MV-4-11 (cell line): ENCODE measurements around the gene CRISPLD2.
"Not testable (repeated sequence)": the region's sequence is repeated elsewhere in the genome, so short reads cannot be mapped to it uniquely, and the experiment has no call there.

Experiments used
- DNase-seq: peaks from one replicate; lab custom pipeline; 2025; lab: John Stamatoyannopoulos, UW

Gene CRISPLD2

DNA sequence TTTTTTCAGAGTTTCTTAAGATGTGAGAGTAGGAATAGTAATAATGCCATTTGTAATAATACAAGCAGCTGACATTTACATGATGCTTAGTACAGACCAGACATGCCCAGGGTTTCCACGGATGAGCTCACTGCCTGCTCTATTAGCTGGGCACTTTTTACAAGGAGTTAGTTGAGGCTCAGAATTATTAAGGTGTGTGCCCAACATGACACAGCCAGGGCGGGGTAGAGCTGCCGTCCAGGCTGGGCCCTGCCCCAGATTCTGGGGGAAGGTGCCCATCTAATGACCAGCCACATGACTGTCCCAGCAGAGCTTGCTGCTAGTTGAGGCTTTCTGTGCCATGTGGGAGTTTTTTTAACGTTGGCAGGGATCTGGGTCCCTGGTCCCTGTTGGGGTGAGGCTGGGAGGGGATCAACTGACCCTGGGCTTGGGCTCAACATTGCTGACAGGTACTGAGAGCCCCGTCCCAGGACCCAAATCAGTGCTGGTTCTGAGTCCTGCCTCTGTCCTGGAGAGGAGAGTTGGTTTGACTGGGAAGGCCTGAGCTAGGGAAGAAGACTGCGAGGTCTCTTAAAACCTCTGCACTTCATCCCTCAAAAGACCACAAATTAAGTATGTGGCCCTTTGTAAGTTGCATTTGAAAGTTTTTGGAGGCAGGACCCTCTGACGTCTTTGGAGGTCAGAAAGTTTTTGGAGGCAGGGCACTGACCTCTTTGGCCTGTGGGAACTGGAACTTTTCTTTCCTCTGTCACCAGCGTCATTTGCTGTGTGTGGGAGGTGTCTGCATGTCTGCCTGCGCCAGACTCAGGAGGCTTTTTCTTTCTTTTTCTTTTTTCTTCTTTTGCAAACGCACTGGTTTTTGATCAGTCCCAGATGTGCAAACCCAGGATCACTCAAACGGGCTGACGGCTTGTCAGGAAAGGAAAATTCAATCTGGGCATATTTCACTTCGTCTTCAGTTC, 2.2 kb downstream of the CRISPLD2 start:
- DNase-seq = no peak

DNA sequence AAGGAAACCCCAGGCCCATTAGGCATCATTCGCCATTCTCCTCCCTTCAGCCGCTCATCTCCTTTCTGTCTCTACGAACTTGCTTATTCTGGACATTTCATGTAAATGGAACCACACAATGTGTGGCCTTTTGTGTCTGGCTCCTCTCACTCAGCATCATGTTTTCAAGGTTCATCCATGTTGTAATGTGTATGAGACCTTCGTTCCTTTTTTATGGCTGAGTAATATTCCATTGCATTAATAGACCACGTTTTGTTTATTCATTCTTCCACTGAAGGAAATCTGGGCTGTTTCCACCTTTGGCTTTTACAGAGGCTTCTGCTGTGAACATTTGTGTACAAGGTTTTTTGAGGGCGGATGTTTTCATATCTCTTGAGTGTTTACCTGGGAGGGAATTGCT, 3.2 kb downstream of the CRISPLD2 start:
- no peak for DNase-seq

DNA sequence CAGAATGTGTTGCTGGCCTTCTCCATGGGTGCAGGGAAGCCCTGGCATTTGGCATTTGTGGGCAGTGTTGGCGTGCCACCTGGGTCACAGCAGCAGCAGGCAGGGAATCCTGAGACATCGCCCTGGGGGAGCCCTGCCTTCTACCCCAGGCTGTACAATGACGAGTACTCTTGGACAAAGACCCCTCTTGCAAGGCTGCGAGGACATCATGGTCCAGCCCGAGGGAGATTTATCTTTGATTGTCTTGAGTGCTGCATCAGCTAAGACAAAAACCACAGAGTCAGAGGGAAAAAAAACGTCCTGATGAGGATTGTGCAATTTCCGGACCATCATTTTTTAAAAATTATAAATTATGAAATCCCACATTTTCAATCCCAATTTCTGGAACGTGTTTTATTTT, 3.7 kb downstream of the CRISPLD2 start:
- peak; percentile 52 for DNase-seq

DNA sequence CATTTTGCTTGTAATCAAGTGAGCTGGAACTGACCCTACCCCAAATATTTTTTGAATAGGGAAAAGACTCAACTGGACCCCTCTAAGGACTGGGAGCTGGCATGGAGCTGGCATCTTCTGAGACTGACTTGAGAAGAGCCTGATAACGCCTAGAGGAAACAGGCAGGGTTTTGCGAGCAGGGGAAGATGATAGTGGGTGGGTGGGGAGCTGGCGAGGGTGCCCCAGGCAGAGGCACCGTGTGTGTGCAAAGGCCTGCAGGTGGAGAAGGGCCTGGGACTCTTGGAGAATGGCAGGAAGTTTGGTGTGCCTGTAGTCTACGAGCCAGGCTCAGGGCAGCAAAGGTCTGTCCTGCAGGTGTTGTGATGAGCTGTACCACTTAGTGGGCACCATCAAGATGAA, 4.1 kb downstream of the CRISPLD2 start:
- DNase-seq = no peak

DNA sequence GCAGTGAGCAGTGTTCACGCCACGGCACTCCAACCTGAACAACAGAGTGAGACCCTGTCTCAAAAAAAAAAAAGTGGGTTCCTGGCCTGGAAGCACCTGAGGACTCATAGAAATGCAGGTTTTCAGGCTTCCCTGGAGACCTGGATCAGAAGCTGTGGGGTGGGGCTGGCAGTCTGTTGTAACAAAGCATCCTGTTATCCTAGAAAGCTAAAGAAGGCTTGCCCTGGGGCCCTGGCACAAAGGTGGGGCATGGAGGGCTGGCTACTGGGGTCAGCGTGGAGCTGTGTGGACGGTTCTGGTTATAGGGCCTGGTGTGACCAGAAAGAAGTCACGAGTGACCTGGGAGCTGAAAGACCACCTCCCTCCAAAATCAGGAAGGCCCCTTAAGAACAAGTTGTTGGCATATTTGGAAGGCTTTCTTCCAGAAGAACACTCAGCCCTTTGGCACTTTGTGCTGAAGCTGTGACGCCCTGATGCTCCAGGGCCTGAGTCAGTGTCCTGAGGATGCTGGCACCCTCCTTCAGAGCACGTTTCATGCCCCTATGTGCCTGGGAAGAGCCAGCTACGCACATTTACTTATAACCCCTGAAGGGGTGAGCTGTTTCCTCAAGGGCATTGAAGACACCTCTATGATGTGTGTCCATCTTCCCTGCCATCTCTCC, 6.2 kb downstream of the CRISPLD2 start:
- no peak for DNase-seq

DNA sequence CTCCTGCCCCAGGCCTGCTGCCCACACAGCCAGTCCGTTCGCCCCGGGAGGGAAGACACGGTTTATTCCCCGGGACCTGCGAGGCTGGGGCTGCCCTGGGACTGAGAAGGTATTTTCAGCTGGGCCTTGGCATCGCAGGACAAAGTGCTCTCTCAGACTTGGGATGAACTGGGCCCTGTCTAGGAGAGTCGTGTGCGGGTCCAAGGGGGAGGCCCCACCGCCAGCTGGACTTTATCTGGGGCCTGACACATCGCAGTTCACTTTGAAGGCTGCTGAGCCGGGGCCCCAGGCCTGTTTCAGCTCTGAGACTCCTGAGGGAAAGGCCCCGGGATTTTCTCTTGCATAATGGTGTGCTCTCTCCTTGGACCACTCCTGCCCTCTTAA, 6.8 kb downstream of the CRISPLD2 start:
- no peak for DNase-seq

DNA sequence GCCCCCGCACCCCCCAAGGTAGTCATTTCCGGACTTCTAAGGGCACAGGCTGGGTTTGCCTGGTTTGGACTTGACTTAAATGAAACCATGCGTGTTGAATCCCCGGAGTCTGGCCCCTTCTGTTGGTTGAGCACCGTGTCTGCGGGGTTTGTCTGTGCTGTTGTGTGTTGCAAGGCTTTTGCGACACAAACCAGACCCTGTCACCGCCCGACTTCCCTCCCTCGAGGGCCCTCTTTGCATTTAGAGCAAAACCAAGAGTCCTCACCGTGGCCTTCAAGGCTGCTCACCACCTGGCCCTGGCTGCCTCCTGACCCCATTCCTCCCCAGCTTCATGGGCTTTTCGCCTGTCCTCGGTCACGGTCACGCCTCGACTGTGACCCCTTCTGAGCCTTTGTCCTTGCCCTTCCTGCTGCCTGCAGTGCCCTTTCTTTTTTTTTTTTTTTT, 7.4 kb downstream of the CRISPLD2 start:
- DNase-seq = peak; percentile 82

DNA sequence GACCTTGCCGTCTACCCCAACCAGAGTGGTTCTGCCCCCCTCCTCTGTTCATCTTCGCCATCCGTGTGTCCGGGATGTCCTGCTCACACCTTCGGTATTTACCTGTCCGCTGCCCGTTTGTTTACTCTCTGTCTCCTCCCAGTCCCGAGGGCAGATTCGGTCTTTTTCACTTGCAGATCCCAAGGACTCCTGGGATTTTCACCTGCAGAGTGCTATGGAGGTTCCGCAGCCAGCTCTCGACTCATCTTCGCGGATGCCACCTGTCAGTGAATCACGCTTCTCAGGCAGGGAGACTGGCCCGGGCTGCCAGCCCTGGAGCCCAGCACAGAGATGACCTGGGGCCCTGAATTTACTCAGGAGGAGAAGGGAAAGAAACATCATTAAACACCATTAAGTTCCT, 8.1 kb downstream of the CRISPLD2 start:
- DNase-seq = no peak

DNA sequence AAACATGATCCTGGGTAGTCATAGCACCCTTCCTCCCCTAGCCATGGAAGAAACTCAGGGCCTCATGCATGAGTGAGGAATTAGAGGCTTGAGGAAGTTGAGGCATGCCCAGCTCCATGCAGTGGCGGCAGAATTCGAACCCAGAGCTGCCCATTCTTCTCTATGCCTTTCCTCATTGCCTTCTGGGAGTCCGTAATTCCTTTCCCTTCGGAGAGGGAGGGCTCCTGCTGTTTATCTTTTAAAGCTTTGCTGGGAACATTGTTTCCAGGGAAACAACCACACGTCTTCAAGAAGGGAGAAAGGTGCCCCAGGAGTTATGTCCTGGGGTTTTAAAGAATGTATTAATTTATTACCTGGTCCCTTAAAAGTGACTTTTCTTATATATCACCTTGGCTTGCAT, 8.5 kb downstream of the CRISPLD2 start:
- no peak for DNase-seq

DNA sequence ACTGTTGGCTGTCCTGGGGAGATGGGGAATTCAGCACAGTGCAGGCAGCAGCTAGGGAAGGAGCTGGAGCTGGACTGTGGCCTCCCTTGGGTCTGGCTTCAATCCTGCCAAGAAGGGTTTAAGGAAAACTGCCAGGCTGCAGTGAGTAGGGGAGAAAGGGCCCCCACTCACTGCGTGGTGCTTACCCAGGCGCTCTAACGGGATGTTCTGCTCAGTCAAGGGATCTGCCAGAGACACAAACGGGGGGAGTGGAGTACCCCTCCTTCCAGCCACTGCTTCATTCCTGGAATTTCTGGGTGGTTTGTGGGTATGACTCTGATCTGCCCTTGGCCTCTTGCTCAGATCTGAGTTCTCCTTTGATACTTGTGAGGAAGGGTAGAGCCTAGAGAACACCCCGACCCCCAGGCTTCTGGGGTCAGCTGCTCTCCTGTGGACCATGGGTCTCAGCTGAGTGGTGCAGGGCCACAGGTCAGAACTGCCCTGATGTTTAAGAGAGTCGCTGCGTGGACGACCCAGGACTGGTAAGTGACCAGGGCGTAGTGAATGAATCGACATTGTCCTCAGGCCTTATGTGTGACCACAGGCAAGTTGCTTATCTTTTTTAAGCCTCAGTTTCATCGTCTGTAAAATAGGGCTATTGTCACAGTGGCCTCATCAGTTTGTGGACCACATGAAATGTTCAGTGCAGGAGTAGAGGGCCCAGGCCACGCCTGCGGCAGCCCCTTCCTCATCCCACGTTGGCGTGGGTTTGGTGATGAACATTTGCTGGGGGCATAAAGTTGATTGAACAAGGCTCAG, 9.6 kb downstream of the CRISPLD2 start:
- DNase-seq = peak; percentile 17

DNA sequence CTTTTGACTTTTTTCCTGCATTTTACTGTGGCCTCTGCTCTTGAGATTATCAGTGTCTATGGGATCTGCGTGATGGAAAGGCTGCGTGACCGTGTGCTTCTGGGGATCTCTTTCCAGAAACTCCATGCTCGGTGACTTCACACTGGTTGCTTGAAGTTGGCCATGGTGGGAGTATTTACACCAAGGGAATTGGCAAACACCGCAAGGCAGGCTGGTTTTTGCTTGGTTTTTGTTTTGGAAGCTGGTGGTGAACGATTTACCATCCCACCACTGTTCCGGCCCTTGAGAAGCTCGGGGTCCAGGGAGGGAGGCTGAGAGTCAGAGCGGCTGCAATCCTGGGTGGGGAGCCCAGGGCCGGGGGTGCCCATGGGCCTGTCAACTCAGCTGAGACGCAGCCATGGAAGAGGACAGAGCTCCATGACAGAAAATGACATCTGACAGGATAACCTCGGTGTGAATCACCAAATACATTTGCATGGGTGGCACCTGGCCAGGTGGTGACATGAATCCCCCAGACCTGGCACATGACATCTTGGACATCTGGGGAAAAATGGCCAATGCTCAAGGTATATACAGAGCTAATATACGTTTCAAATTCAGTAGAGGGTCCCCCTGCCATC, 11.1 kb downstream of the CRISPLD2 start:
- DNase-seq = no peak

DNA sequence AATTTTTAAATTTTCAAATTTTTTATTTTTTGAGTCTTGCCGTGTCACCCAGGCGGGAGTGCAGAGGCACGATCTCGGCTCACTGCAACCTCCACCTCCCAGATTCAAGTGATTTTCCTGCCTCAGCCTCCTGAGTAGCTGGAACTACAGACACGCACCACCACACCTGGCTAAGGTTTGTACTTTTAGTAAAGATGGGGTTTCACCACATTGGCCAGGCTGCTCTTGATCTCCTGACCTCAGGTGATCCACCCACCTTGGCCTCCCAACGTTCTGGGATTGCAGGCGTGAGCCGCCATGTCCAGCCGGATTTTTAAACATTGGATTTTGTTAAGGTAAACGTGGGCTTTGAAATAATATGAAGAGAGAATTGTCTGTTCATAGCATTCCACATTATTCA, 11.9 kb downstream of the CRISPLD2 start:
- not testable (repeated sequence) for DNase-seq

DNA sequence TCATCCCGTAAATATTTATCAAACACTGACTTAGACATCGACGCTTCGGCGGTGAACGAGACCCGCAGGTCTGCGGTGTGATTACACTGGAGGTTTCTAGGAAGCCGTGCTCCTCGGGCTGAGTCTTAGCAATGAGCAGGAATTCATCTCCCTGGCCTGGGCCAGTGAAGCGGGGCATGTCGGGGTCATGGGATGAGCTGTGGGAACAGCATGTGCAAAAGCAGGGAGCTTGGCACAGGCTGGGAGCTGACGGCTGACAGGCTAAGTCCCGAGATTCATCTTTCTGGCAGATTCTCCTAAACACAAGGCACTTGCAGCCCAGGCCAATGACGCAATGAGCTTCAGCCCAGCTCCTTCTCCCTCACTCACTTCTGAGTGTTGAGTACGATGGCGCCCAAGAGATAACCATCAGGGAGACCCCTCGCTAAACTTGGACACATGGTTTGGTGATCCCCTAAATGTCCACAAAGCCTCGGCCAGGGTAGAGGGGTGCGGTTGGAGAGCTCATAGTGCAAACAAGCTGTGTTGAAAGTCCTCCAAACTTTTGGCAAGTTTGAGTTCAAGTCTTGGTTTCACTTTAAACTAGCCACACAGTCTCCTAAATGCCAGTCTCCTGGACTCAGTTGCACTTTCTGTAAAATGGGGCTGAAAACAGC, 12.8 kb downstream of the CRISPLD2 start:
- peak; percentile 42 for DNase-seq

DNA sequence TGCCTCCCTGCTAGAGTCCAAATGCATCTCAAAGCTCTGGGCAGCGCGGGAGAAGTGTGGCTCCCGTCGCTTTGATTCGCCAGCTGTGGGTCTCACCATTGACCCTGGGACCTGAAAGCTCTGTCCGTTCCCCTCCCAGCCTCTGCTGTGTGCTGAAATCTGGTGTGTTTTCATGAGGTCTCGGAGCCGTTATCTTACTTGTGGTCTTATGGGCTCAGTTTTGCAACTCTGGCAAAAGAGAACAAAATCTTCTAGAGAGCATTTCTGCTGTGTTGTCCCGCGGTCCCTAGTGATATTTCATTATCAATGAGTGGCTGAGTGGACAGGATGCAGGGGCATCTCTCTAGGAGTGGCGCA, 13.3 kb downstream of the CRISPLD2 start:
- DNase-seq = peak; percentile 26

DNA sequence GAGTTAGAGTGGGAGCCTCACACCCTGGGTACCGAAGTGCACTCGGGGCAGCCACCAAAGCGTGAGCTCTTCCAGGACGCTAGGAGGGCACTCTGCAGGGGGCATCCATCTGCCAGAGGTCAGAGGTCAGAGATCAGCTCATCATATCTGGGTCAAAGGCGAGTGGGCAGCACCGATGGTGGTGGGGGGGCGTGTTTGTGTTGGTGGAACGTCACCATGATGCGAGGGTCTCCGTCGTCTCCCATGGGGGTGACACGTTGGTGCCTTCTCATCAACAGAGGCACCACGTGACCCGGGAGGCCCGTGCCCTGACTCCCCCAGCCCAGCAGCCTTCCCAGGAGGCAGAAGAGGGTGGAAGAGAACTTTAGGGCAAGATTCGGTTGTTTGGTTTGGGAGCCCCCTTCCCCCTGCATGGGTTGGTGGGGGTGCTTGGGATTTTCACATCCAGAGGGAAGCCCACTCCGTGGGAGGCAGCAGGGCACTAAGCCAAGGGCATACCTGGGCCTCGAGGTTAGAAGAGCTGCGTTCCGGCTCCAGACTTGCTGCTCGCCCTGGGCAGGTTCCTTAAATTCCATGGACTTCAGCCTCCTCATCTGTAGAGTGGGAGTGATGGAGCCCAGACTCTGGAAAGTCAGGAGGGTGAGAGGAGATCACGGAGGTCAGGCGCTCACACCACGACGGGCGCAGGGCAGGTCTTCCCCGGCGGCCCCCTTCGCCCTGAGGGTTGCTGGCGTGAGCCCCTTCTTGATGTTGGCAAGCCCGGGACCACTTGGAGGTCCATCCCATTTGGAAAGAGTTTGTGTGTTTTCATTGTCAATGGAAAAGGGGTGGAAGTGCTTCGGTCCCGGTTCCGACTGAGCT, 14.0 kb downstream of the CRISPLD2 start:
- DNase-seq = no peak

DNA sequence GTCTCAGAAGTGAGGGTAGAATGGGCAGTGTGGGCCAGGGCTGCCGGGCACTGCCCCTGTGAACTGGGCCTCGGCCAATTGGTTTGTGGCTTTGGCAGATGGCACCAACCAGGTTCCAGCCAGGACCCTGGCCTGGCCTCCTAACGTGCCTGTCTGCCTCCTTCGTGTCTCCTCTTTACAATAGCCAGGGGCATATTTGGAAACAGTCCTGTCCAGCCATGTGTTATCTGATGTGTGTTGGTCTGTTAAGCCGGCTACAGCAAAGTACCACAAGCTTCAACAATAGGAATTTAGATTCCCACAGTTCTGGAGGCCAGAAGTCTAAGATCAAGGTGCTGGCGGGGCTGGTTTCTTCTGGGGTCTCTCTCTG, 14.6 kb downstream of the CRISPLD2 start:
- no peak for DNase-seq

DNA sequence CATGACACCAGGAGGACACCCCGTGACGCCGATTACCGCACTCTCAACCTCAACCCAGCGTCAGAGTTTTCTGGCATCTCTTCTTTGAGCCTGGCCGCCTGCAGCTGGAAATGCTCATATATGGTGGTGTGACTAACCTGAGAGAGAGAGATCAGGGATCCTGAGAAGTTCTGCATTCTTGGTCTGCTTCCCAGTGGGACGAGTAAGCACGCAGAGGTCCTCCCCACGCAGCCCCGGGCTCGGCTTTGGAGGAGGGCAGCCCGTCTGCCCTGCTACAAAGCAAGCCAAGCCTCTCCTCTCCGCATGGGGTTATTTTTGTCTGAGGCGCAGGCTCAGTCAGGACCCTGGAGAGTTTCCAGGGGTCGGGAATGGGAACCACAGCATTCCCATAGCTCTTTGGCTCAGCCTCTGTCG, 16.5 kb downstream of the CRISPLD2 start:
- no peak for DNase-seq

DNA sequence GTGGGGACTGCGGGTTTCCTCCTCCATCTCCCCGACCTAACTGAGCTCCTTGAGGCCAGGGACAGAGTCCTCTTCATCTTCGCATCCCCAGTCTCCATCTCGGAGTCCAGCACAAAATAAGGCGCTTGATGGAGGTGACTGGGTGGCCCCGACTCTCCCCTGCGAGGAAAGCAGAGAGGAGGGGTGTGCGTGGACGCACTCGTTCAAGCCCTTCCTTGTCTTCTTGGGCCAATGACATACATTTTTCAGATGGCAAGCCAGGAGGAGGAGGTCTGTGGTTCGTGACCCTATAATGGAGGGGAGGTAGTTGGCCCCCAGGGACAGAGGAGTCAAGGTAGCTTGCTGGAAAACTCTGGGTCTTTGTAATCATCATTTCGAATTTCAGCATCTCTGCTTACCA, 17.2 kb downstream of the CRISPLD2 start:
- DNase-seq = no peak

DNA sequence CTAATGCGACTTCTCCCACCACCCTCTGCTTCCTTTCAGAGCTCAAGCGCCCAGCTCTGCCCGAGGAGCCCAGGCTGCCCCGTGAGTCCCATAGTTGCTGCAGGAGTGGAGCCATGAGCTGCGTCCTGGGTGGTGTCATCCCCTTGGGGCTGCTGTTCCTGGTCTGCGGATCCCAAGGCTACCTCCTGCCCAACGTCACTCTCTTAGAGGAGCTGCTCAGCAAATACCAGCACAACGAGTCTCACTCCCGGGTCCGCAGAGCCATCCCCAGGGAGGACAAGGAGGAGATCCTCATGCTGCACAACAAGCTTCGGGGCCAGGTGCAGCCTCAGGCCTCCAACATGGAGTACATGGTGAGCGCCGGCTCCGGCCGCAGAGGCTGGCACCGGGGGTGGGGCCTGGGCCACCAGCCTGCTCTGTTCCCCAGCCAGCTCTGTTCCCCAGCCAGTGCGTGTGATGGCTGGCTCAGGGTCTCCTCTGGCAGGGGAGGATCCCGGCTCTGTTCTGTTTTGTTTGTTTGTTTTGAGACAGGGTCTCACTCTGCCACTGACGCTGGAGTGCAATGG, 18.7 kb downstream of the CRISPLD2 start:
- no peak for DNase-seq

DNA sequence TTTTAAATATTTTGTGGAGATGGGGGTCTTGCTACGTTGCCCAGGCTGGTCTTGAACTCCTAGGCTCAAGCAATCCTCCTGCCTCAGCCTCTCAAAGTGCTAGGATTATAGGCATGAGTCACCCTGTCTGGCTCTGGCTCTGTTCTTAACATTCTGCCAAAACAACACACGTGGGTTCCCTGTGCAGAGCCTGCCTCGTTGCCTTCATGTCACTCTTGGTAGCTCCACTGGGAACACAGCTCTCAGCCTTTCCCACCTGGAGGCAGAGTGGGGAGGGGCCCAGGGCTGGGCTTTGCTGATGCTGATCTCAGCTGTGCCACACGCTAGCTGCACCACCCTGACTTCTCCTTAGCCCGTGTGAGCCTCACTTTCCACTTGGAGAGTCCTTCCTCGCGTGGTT, 19.3 kb downstream of the CRISPLD2 start:
- DNase-seq = no peak
